GM21619 (cell line): ENCODE results near the gene AARS2.
"Not testable (repeated sequence)": the region's sequence is repeated elsewhere in the genome, so short reads cannot be mapped to it uniquely, and the experiment has no call there.

Source experiments
- ATAC-seq: cut with Tn5 transposase; IDR thresholded peaks from one replicate; pipeline ENCODE4 v1.9.1; 2021; ENCODE audit not compliant: unreplicated experiment

Gene AARS2

DNA sequence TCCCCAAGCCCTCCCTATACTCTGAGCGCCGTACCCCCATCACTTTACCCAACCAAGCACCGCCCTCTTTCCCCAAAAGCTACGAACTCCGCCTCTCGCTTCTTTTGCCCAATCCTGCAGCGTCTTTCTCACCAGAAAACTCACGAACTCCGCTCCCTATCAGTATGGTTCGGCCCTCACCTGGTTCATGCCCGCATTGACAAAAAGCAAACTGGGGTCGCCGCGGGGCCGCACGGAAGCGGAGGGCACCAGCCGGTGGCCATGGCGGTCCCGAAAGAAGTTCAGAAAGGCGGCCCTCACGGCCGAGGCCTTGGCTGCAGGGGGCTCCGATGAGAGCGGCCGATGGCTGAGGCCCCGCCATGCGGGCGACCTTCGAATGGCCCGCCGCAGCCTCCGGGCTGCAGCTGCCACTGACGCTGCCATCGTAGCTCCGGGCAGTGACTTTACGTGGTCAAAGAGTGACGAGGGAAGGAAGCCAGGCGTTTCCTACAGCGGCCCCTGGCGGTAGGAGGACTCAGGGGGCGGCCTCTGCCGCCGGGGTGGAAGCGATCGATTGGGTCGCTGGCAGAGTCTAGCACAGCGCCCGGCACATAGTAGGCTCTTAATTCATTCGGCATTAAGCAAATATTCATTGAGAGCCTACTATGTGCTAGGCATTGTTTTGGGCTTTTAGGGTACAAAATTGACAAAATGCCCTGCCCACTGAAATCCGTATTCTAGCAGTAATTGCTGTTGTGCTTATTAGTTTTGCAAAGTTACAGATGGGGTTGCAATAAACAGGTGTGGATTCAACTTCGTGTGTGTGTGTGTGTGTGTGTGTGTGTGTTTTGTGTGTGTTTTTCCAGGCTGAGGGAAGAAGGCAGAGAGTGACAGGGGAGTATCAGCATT lies at the start of gene AARS2:
AARS2 (minus strand) TSS at position 447 of the 888 bp plus-strand sequence; CDS start at position 423, 24 bp downstream.
- peak; percentile 95 for ATAC-seq

DNA sequence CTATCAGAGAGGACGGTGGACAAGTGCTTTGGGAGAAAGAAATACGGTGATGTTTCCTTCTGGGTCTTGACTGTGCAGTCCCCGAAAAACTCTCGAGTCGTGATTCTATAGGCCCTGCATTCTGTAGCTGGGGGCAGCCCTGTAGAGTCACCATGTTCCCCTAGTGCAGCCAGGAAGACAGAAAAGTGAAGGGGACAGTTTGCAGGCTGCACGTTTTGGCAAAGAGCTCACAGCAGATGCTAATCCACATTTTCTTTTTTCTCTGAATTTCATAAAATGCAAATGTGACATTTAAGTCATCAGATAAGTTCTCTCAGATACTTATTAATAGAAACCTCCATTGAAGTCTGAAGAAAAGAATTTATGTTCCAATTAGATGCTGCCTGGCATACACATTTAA lies 48.8 kb upstream of the AARS2 start:
- no peak for ATAC-seq

DNA sequence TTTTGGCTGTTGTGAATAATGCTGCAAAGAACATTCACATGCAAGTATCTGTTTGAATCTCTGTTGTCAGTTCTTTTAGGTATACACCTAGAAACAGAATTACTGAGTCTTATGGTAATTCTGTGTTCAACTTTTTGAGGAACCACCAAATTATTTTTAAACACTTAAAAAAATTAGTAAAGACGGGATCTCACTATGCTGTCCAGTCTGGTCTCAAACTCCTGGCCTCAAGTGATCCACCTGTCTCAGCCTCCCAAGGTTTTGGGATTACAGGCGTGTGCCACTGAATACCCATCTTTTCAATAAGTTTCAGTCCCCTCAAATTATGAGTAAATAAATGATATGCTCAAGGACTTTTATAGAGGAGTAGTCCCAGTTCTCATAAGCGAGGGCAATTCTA lies 46.8 kb upstream of the AARS2 start:
- no peak for ATAC-seq

DNA sequence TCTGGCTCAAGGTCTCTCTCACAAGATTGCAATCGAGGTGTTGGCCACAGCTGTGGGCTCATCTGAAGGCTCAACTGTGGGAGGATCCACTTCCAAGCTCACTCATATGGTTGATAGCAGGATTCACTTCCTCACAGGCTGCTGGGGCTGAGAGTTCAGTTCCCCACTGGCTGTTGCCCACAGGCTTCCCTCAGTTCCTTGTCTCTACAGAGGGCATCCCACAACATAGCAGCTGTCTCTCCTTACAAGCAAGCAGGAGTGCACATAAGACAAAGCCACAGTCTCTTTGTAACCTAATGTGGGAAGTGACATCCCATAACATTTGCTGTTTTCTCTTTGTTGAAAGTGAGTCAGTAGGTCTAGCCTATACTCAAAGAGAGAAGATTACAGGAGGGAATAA lies 43.3 kb upstream of the AARS2 start:
- no peak for ATAC-seq

DNA sequence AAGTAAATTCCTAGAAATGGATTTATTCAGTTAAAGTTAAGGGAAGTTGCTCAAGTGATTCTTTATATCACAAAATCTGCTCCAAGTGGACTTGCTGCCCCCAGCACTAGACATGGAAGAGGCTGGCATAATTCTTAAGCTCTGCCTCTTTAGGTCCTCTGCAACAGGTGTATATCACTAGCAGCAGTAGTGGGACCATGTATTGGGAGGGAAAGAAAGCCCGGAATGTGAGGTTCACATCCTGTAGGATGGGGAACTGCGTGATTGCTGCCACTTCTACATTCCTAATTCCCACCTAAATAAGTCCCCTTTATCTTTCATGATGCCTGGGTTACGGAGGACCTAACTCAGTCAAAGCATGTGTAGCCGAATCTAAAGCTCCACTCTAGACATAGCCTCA lies 42.5 kb upstream of the AARS2 start:
- no peak for ATAC-seq

DNA sequence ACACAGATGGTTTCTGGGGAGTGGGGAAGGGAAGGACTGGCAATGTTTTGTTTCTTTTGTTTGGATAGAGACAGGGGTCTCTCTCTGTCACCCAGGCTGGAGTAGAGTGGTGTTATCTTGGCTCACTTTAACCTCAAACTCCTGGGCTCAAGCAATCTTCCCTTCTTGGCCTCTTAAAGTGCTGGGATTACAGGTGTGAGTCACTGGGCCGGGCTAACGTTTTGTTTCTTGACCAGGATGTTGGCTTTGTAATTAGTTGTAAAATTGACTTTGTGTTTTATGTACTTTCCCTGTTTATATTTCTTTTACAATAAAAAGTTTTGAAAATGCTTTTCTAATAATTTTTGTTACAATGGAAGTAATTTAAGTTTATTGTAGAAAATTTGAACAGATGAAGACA lies 40.2 kb upstream of the AARS2 start:
- ATAC-seq = no peak

DNA sequence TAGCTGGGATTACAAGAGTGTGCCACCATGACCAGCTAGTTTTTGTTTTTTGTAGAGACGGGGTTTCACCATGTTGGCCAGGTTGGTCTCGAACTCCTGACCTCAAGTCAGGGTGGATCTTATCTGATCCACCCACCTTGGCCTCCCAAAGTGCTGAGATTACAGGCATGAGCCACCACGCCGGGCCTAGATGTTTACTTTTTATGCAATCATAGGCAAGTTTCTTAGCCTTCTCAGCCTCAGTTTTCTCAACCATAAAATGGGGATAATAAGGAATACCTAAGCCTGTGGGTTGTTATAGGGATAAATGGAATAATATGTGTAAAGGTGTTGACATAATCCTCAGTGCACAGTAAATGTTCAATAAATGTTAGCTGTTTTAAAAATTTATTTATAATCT lies 39.1 kb upstream of the AARS2 start:
- ATAC-seq = no peak

DNA sequence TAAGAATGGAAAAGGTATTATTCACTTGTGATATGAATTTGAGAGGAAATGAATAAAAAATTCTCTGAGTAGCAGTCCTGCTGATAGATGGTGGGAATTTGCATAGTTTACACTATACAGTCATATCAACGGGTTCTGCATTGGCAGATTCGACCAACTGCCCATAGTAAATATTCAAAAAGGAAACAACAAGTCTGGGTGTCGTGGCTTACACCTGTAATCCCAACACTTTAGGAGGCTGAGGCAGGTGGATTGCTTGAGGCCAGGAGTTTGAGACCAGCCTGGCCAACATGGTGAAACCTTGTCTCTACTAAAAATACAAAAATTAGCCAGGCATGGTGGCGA lies 37.5 kb upstream of the AARS2 start:
- not testable (repeated sequence) for ATAC-seq

DNA sequence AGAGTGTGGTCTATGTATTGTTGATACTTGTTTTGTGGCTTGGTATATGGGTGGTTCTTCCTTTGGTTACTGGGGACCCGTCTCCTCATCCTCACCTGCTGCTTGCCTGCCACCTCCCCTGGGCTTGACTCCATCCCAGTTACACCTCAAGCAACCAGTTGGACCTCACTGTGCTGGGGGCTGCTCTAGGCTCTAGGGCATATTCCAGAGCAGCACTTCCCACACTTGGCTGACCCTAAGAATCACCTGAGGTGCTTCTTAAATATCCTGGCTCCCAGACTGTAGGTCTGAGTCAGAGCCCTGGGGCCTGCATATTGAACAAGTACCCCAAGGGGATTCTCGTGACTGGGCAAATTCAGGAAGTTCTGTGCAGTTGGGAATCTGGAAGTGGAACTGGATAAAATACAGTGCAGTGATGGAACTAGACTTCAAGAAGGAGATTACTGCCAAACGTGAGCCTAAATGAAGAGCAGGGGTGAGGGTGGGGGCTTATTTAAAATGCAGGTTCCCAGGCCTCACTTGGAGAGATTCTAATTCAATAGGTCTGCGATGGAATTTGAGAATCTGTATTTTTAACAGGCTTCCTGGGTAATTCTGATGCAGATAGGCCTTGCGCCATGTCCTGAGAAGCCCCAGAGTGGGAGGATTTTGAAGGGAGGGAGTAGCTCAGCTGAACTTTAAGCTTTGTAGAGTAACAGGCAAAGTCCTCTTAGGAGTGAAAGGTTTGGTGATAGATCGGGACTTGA lies 36.9 kb upstream of the AARS2 start:
- no peak for ATAC-seq

DNA sequence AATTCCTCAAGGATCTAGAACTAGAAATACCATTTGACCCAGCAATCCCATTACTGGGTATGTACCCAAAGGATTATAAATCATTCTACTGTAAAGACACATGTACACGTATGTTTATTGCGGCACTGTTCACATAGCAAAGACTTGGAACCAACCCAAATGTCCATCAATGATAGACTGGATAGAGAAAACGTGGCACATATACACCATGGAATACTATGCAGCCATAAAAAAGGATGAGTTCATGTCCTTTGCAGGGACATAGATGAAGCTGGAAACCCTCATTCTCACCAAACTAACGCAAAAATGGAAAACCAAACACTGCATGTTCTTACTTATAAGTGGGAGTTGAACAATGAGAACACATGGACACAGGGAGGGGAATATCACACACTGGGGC lies 33.7 kb upstream of the AARS2 start:
- not testable (repeated sequence) for ATAC-seq

DNA sequence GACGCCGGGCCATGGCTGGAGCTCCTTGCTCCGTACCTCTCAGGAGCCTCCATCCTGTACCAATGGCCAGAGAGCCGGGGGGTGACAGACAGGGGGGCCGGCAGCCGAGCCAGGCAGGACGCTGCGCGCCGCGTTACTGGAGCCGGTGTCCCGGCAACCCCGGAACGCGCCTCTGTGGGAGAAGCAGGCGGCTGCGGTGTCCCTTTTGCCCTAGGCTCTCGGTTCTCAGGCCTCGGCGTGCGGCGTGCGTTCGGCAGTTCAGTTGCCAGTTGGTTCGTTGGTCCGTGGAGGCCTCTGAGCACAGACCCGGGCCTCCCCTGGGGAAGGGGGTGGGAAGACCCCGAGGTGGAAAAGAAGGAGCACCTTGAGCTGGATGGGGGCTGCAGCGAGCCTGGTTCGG lies 29.3 kb upstream of the AARS2 start, which contains the start of gene SPATS1:
SPATS1 (plus strand) TSS at position 162 of the 400 bp plus-strand sequence. CDS start 446 bp downstream, outside the sequence.
- no peak for ATAC-seq

DNA sequence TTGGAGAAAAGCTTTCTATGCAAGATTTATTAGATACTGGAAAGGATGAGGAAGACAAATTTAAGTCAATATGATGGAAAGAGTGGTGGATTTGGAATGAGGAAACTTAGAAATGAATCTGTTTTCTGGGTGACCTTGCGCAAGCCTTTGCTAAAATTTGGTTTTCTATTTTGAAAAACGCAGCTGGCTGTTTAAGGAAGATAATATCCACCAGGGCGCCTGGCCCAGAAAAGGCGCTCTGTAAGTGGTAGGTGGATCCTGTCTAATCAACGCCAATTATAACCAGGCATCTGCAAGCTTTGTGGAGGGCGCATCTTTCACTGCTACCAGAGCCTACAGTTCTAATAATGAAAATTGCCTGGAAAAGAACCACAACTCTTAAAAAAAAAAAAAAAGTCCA lies 28.9 kb upstream of the AARS2 start:
- ATAC-seq = no peak

DNA sequence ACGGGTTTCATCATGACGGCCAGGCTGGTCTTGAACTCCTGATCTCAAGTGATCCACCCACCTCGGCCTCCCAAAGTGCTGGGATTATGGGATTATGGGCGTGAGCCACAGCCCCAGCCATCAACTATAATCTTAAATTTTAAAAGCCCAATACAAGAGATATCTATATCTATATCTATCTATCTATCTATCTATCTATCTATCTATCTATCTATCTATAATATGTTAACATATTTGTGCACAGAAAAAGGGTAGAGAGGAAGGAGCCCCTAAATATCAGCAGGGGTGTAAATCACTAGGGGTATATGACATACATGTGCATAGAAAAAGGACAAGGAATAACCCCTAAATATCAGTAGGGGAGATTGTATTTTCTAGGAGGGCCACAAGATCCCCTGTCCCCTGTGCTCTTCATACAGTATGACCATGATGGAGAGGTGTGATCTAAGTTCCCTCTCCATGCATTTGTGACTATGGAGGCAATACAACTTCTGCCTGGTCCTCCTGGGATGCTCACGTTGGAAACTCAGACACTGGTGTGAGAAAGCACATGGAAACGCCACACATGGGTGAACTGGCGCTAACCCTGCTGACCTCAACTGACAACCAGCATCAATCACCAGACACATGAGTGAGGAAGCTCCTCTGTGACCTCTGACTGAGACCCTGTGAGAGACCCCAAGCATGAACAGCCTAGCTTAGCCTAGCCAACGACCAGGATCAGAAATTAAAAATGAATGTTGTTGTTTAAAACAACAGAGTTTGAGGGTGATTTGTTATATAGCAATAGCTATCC lies 28.1 kb upstream of the AARS2 start:
- ATAC-seq = no peak

DNA sequence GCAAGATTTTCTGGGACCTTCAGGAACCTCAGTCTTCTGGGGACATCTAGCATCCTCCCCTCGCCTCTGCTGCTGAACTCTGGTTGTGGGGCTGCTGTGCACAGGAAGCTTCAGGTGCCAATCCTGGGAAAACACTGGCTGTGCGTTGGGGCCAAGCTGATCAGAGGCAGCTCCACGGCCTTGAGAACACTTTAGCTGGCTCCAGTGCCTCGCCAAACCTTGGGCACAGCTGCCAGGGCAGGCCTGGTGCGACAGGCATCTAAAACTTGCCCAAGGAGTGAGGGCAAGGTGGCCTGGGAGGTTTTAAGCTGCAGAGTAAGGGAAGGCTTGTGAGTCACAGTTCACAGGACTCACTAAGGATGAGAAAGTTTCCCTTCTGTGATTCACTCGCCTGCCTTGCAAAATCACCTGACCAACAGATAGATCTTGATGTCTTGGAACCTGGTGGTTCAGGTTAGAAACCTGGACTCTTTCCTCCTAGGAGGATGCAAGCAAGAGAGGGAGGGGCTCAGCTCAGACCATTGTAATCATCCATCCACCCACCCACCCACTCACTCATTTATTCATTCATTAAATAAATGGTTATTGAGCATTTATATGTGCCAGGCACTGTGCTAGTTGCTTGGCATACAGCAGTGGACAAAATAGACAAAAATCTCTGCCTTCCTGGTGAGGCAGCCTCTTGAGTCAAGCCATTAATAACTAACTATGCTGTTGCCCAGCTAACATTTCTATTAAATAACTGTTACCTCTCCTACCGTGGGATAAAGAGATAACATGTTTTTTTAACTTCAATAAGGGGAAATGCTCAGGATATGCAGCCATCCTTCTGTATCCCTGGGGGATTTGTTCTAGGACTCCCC lies 26.8 kb upstream of the AARS2 start:
- no peak for ATAC-seq

DNA sequence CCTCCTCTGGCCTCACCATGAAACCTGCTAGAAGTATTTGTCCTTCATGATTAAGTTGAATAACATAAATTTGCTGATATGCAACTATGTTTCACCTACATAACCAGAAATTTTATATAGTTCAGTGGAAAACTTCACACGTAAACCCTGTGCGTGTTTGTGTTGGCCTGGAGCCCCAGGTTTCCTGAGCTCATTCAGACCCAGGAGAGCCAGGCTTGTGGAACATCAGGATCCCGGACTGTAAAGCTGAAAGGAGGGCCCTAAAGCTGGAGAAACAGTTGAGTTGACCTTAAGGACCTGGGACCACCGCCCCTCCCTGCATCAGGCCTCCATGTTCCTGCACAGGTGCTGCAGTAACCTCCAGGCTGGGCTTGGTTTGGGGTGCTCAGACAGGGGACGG lies 26.2 kb upstream of the AARS2 start:
- ATAC-seq = no peak

DNA sequence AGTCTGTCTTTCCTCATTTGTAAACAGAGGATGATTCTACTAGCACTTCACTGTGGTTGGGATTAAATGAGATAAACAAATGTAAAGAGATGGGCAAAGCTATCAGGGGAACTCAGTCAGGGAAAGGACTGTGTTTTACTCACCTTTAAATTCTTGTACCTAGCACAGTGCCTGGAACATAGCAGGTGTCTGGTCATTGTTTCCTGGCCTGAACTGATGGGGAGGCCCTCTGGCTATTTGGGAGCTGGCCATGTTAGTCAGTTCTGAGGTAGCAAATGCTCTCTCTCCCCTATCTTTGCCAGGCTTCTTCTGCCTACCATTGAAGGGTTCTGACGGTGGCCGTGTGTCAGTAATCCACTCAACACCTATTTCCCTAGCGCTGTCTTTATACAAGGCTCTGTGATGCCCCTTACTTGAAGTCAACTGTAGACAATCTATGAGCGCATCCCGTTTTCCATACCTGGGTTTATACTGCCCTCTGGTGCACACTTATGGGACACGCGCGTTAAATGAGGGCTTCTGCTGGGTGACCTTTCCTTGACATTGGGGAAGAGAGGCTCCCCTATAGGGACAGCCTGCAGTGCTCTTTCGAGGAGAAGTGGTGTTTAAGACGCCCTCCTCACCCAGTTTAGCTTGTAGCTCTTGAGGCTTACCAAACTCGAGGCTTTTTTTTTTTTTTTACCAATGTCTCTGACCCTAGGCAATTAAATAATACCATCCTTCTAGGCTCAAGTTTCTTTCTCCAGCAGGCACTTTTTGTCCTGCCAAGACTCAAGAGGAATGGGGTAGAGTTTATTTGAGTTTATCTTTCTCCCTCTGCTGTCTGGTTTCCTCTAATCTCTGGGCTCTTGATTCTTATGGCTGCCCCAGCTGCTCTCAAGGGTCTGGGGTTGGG lies 25.3 kb upstream of the AARS2 start:
- ATAC-seq = peak; percentile 75

DNA sequence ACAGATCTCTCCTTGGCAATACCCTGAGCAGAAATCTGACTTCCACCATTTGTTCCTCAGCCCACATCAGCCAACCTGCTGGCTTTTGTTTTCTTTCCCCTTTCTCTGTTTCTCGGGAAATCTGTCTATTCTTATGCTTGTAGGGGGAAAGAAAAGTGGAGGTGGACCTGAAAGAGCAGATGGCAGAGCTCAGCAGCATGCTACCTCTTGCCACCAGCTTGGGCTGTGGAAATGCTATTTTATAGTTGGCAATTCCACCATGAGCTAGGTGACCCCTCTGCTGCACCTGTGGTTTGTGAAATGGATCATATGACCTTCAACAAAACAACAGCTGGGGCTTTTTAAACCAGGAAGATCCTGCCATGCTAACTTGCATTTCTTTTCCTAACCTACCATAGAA lies 22.5 kb upstream of the AARS2 start:
- ATAC-seq = no peak

DNA sequence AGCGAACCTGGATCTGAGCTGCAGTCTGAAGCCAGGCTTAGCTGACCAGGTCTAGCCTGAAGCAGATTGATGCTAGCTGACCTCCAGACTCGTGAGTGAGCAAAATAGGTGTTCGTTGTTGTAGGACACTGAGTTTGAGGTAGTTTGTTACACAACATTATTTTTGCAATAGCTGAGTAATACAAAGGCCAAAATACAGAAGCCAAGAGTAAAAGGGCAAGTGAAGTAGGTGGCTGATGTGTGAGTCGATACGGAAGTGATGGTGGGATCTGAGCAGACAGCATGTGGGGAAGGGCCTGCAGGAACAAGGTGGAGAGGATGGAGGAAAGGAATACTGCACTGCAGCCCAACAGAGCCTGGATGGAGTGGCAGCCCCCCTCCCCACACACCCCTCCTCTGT lies 20.8 kb upstream of the AARS2 start:
- no peak for ATAC-seq

DNA sequence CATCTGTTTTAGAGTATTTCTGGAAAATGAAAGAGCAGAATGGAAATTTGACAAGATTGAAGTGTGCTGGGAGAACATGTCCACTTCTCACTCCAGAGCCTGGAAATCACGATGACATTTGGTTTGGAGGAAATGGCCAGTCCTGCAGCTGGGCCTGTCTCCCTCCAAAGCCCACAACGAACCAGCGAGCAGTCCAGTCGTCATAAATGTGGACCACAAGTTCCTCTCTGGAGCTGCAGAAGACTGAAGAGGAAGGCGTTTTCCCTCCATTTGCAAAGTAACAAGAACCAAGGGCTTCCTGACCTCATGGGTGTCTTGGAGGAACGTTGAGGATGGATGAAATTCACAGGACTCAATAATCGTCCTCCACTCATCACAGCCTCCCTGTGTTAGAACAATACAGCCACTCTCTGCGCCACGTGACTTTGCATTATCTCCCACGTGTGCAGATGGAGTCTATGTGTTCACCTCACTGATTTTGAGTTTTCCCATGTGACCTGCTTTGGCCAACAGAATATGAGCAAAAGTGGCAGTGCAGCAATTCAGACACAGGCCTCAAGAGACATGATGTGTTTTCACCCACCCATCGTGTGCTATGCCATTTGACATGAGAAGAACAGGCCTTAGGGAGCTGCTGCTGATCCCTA lies 20.2 kb upstream of the AARS2 start:
- ATAC-seq = no peak
